ENCODE data around the gene ZAP70.

Gene ZAP70

DNA sequence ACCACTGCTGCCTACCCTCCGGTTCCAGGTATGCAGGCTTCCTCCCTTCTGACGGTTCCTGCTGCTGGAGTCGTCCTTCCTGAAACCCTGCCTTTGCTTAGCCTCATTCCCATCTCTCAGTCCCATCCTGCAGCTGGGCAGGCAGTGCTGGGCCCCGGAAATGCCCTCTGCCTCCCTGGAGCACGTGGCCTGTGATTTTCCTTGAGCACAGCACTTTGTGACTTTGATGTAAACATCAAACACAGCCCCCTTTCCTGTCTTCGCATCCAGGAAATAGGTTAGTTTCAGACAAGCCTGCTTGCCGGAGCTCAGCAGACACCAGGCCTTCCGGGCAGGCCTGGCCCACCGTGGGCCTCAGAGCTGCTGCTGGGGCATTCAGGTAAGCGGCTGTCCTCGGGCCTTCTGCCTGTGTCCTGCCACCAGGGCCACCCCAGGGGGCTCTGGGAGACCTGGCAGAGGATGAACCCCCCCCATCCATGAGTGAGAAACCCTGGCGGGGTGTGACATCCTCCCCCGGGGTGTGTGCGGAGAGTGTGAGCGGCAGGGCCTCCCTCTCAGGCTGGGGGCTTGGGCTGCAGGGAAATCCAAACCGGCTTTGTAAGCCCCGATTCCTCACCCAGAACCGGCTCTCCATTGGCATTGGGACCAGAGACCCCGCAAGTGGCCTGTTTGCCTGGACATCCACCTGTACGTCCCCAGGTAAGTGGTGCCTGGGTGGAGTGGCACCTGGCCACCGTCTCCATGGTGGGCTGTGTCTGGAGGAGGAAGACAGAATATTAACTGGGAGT is at the start of gene ZAP70:
TSS of gene ZAP70 (plus strand) at position 281 of the 788 bp plus-strand sequence. CDS start 10,461 bp downstream, outside the sequence.
- H3K4me3 ChIP-seq (ENCODE audit: low read depth, low read length), result no peak within 1 kb of the TSS
- in situ Hi-C loops (cut with HindIII; ENCODE audit: low pct_ligation_motif_present, low sequenced_read_pairs), result no loop called here
- H3K36me3 ChIP-seq (replicated peaks), result no peaks in the 10 kb centered on the region
- DNase-seq, result no peak
- no peak within 1 kb of the TSS for H3K27ac ChIP-seq
- TF ChIP-seq, protein P1, sequence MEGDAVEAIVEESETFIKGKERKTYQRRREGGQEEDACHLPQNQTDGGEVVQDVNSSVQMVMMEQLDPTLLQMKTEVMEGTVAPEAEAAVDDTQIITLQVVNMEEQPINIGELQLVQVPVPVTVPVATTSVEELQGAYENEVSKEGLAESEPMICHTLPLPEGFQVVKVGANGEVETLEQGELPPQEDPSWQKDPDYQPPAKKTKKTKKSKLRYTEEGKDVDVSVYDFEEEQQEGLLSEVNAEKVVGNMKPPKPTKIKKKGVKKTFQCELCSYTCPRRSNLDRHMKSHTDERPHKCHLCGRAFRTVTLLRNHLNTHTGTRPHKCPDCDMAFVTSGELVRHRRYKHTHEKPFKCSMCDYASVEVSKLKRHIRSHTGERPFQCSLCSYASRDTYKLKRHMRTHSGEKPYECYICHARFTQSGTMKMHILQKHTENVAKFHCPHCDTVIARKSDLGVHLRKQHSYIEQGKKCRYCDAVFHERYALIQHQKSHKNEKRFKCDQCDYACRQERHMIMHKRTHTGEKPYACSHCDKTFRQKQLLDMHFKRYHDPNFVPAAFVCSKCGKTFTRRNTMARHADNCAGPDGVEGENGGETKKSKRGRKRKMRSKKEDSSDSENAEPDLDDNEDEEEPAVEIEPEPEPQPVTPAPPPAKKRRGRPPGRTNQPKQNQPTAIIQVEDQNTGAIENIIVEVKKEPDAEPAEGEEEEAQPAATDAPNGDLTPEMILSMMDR (IDR thresholded peaks at IDR 0.05; ENCODE audit: low read depth, low read length, missing control alignments), result no peak
- H3K27me3 ChIP-seq (replicated peaks), result no peaks in the 10 kb centered on the region

DNA sequence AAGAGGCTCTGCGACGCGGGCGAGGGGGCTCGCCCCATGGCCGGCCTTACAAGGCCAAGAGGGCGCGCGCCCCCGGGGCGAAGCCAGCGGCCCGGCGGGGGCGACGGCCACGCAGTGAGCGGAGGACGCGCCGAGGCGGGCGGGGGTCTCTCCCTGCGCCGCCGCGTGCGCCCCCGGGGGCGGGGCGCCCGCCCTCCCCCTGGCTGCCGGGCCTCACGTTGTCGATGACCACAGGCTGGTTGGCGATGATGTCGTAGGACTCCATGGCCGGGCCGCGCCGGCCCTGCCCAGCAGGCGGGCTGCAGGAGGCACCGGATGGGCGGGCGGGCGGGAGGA is 49.8 kb upstream of the ZAP70 start:
- DNase-seq, result no peak
- TF ChIP-seq, protein P1 (IDR thresholded peaks at IDR 0.05; ENCODE audit: low read depth, low read length, missing control alignments), result no peak
- H3K27ac ChIP-seq, result peak overlapping the region; percentile 90
- peak overlapping the region; percentile 78 for H3K4me3 ChIP-seq (ENCODE audit: low read depth, low read length)
- H3K36me3 ChIP-seq (replicated peaks), result peaks cover 4% of the 10 kb centered on the region
- H3K27me3 ChIP-seq (replicated peaks), result no peaks in the 10 kb centered on the region
- in situ Hi-C loops (cut with HindIII; ENCODE audit: low pct_ligation_motif_present, low sequenced_read_pairs), result no loop called here

DNA sequence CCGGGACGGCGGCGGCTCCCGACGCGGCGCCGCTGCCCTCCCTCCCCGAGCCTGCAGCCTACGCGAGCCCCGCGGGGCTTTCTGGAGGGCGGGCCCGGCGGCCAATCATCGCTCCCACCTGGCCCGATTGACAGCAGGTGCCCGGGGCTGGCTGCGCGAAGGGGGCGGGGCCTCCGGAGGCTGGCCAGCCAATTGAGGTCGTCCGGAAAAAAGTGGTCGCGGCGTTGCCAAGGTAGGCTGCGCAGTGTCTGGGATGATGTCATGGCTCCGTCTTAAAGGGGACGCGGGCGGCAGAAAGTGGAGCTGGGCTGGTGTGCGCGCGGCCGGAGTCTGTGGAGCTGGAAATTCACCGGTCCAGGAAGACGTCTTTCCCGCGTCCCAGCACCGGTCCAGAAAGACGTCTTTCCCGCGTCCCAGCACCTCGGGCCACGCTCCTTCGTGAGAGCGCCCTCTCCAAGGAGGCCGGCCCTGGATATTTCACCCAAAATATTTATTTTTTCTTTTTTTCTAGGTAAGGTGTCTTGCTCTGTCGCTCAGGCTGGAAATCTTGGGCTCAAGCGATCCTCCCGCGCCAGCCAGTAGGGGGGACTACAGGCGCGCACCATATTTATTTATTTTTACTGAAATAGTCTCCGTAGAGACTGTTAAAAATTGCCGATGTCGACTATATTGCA is 49.3 kb upstream of the ZAP70 start, which contains the start of gene ACTR1B:
TSS of gene ACTR1B (minus strand) at position 83 of the 674 bp plus-strand sequence. CDS start 154 bp downstream, outside the sequence.
- TF ChIP-seq, protein P1 (IDR thresholded peaks at IDR 0.05; ENCODE audit: low read depth, low read length, missing control alignments), result peak; percentile 75
- Histone ChIP-seq H3K36me3 (replicated peaks) (no peaks in the 10 kb centered on the region), H3K4me3 (ENCODE audit: low read depth, low read length) (peak within 1 kb of the TSS; percentile 78), H3K27me3 (replicated peaks) (no peaks in the 10 kb centered on the region), H3K27ac (peak within 1 kb of the TSS; percentile 90)
- DNase-seq, result peak; percentile 98
- in situ Hi-C loops (cut with HindIII; ENCODE audit: low pct_ligation_motif_present, low sequenced_read_pairs), result no loop called here

DNA sequence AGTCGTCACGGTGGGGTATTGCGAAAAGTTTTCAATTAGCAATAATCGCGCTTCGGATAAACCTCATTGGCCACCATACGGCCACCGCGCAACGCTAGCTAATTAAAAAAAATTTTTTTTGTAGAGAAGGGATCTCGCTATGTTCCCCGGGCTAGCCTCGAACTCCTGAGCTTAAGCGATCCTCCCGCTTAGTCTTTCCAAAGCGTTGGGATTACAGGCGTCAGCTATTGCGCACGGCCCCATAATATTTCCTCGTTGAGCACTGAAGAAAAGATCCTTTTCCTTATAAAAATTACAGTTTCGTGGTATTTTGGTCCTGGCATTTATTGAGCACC is 48.8 kb upstream of the ZAP70 start:
- Histone ChIP-seq H3K4me3 (ENCODE audit: low read depth, low read length) (peak overlapping the region; percentile 78), H3K27me3 (replicated peaks) (no peaks in the 10 kb centered on the region), H3K36me3 (replicated peaks) (no peaks in the 10 kb centered on the region), H3K27ac (peak overlapping the region; percentile 90)
- in situ Hi-C loops (cut with HindIII; ENCODE audit: low pct_ligation_motif_present, low sequenced_read_pairs), result no loop called here
- no peak for DNase-seq
- TF ChIP-seq, protein P1 (IDR thresholded peaks at IDR 0.05; ENCODE audit: low read depth, low read length, missing control alignments), result no peak

DNA sequence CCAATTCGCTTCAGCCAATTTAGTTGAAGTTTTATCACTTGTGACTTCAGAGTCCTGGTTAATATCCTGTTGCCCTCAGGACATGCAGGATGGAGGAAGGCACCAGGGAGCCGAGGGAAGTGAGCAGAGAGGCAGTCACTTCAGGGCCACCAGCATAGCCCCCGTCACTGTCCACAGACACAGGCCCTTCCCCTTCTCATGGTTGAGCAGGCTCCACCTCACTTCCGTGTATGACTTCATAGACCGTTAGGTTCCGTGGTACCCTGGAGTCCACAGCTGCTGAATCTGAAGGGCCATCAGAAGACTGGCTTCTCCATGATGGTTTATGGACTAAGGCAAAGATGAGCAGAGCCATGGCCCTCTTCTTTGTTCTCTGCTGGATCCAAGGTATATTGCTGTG is 43.9 kb upstream of the ZAP70 start, which contains the start of gene C2orf92:
TSS of gene C2orf92 (plus strand) at position 266 of the 400 bp plus-strand sequence. CDS start at position 342, 76 bp downstream.
- no peaks in the 10 kb centered on the region for H3K27me3 ChIP-seq (replicated peaks)
- no peak for DNase-seq
- H3K4me3 ChIP-seq (ENCODE audit: low read depth, low read length), result no peak within 1 kb of the TSS
- TF ChIP-seq, protein P1 (IDR thresholded peaks at IDR 0.05; ENCODE audit: low read depth, low read length, missing control alignments), result no peak
- no peak within 1 kb of the TSS for H3K27ac ChIP-seq
- in situ Hi-C loops (cut with HindIII; ENCODE audit: low pct_ligation_motif_present, low sequenced_read_pairs), result no loop called here
- H3K36me3 ChIP-seq (replicated peaks), result no peaks in the 10 kb centered on the region
